Spleen (tissue), 11 donors: ENCODE results near the gene TRIM36. TPM values are rescaled to one million over a fixed set of nuclear protein-coding genes. Genes with fewer than 3 reads are reported as not detected.
A peak's percentile ranks its signal among the peaks of the same experiment; 100 is the strongest.

Experiments
- DNase-seq: peaks from one replicate; pipeline ENCODE4 v3.0.0-alpha.2; 2020
- H3K27ac ChIP-seq, 8 donors: fragments of 200-600 bp; sonication (generic) in 7 of 8; 1 replicate in 4 of 8; 2 replicates in 4 of 8; pipeline versions ENCODE4 v1.5.0 to v1.8.0; 2016 to 2021; ENCODE audit warnings: inconsistent platforms in 4 of 8, mild to moderate bottlenecking in 4 of 8, moderate library complexity in 1 of 8
- H3K27me3 ChIP-seq, 7 donors: fragments of 200-600 bp; sonication (generic) in 6 of 7; replicated peaks in 1 of 7; 1 replicate in 4 of 7; 2 replicates in 3 of 7; pipeline versions ENCODE4 v1.5.0 to v1.8.0; 2016 to 2021; ENCODE audit warnings: inconsistent platforms in 3 of 7, mild to moderate bottlenecking in 1 of 7
- H3K36me3 ChIP-seq, 6 donors: fragments of 200-600 bp; sonication (generic) in 5 of 6; 1 replicate in 4 of 6; 2 replicates in 2 of 6; pipeline versions ENCODE4 v1.5.0 to v1.8.0; 2016 to 2021; ENCODE audit warnings: inconsistent platforms in 2 of 6
- H3K4me1 ChIP-seq, 6 donors: fragments of 200-600 bp; sonication (generic) in 5 of 6; 1 replicate in 3 of 6; 2 replicates in 3 of 6; pipeline versions ENCODE4 v1.5.0 to v1.8.0; 2016 to 2021; ENCODE audit warnings: inconsistent platforms in 3 of 6
- H3K4me3 ChIP-seq, 8 donors: fragments of 200-600 bp; sonication (generic) in 7 of 8; 1 replicate in 4 of 8; 2 replicates in 4 of 8; pipeline versions ENCODE4 v1.5.0 to v1.8.0; 2016 to 2021; ENCODE audit warnings: inconsistent platforms in 4 of 8, mild to moderate bottlenecking in 4 of 8, moderate library complexity in 2 of 8
- H3K9me3 ChIP-seq, 8 donors: fragments of 200-600 bp; sonication (generic) in 7 of 8; 1 replicate in 4 of 8; 2 replicates in 4 of 8; pipeline versions ENCODE4 v1.5.0 to v1.8.0; 2016 to 2021; ENCODE audit warnings: inconsistent platforms in 4 of 8
- CTCF ChIP-seq, 11 experiments: fragments of 200-600 bp in 7 of 11; fragments of 450-650 bp in 4 of 11; sonication (generic) in 4 of 11; IDR thresholded peaks in 8 of 11; conservative IDR thresholded peaks in 3 of 11; 1 replicate in 7 of 11; 2 replicates in 4 of 11; pipeline versions ENCODE4 v1.4.0 to v1.8.0; 2016 to 2021; ENCODE audit warnings: antibody characterized with exemption in 11 of 11, inconsistent platforms in 4 of 11, mild to moderate bottlenecking in 1 of 11
- POLR2A ChIP-seq, 3 donors: fragments of 450-650 bp; IDR thresholded peaks; one replicate each; pipeline ENCODE4 v1.5.1; 2017; ENCODE audit warnings: antibody characterized with exemption in 3 of 3, mild to moderate bottlenecking in 1 of 3
- POLR2AphosphoS5 ChIP-seq, 3 donors: sonication (generic); formaldehyde crosslinking; IDR thresholded peaks; one replicate each; pipeline ENCODE4 v1.5.1; 2017; ENCODE audit warnings: antibody characterized with exemption in 3 of 3
- WGBS, 5 donors: extraction: QIAGEN DNeasy Blood & Tissue Kit in 3 of 5; methylation state at CpG; one replicate each; pipeline versions ENCODE4 v1.1.5 to v1.1.7; 2013 to 2018; 5-methylcytosine and 5-hydroxymethylcytosine counted together
- intact Hi-C: fragments of 100-400 bp; cut with DNase I; formaldehyde crosslinking; loops from one replicate; pipeline ENCODE4 v1.15.0; 2023; ENCODE audit warnings: low total_unique reads
- polyA plus RNA-seq, 3 donors: library from polyadenylated mRNA; stranded (reverse); fragments of 200-250 nt; gene quantifications; one replicate each; pipeline ENCODE4 v1.2.1, GENCODE V29; 2013
- total RNA-seq, 7 donors: library from RNA; depleted of rRNA in 3 of 7; stranded (reverse); fragments of >200 nt in 3 of 7; fragmentation: NEBNext Ultra II Directional in 4 of 7; extraction: Animal tissue kit (Norgen Biotek cat#: 25700) in 4 of 7; gene quantifications; one replicate each; pipeline versions ENCODE4 v1.1.0 to v1.2.1, GENCODE V29; 2016 to 2021
- donor health status: healthy with polysubstance abuse.
- donor health status: DM: no; HTN: no; CAD: no; lungs with moderate emphysema.
- donor health status: DM: no; HTN: no; CAD: no.
- donor health status: Bipolar disorder and iron deficiency.
- donor health status: healthy.
- donor health status: DM: no; HTN: no; CAD: no.
- donor health status: DM: yes; HTN: yes; CAD: no.

The TRIM36 gene
- total and polyA plus RNA-seq, 10 donors, result 0.18 to 6.3 (median 1.6) TPM

GRCh38 chr5:115168829-115169486, 750 bp downstream of the TRIM36 start:
- Histone ChIP-seq H3K4me3 (peak overlapping the region; percentile 78 to 94 (median 86)), H3K27me3 (peaks cover 0 to 100% (median 40%) of the 10 kb centered on the region in 7 donors), H3K36me3 (no peaks in the 10 kb centered on the region), H3K9me3 (peaks cover 0 to 35% (median 25%) of the 10 kb centered on the region in 8 donors), H3K27ac (peak overlapping the region in 3 of 8 donors; percentile 36 to 54 (median 43)), H3K4me1 (peaks cover 16 to 33% (median 21%) of the 10 kb centered on the region in 6 donors)
- no peak for TF ChIP-seq POLR2AphosphoS5 (IDR thresholded peaks at IDR 0.05)
- TF ChIP-seq CTCF (IDR thresholded peaks at IDR 0.05 in 8 of 11, conservative IDR thresholded peaks at IDR 0.05 in 3 of 11), result no peak
- no peak for TF ChIP-seq POLR2A (IDR thresholded peaks at IDR 0.05)
- intact Hi-C loops, result no loop called here
- WGBS, 5 donors, result 2 to 3% (median 2%) methylated on average over 34 to 41 of the region's 41 CpGs
- DNase-seq, result no peak

- no peak for TF ChIP-seq POLR2AphosphoS5 (IDR thresholded peaks at IDR 0.05)
- TF ChIP-seq CTCF (IDR thresholded peaks at IDR 0.05 in 8 of 11, conservative IDR thresholded peaks at IDR 0.05 in 3 of 11), result no peak
- TF ChIP-seq POLR2A (IDR thresholded peaks at IDR 0.05), result no peak
- peaks cover 0 to 85% (median 28%) of the 10 kb centered on the region in 7 donors for H3K27me3 ChIP-seq
- 95 to 97% (median 97%) methylated on average over 9 to 12 of the region's 12 CpGs for WGBS, 5 donors
These were observed 2.8 kb downstream of the TRIM36 start for GRCh38 chr5:115166744-115167393.

GRCh38 chr5:115165790-115166189, 3.9 kb downstream of the TRIM36 start:
- H3K36me3 ChIP-seq, result no peaks in the 10 kb centered on the region
- no peak overlapping the region for H3K27ac ChIP-seq
- intact Hi-C loops, result no loop called here
- H3K4me1 ChIP-seq, result peaks cover 12 to 25% (median 16%) of the 10 kb centered on the region in 6 donors
- H3K9me3 ChIP-seq, result peaks cover 0 to 35% (median 25%) of the 10 kb centered on the region in 8 donors
- WGBS, 5 donors, result 64 to 94% (median 91%) methylated on average over 4 to 5 of the region's 5 CpGs
- peaks cover 0 to 82% (median 22%) of the 10 kb centered on the region in 7 donors for H3K27me3 ChIP-seq
- TF ChIP-seq POLR2A (IDR thresholded peaks at IDR 0.05) (no peak), CTCF (IDR thresholded peaks at IDR 0.05 in 8 of 11, conservative IDR thresholded peaks at IDR 0.05 in 3 of 11) (no peak), POLR2AphosphoS5 (IDR thresholded peaks at IDR 0.05) (no peak)
- H3K4me3 ChIP-seq, result no peak overlapping the region
- DNase-seq, result no peak

More at GRCh38 chr5:115166744-115167393, 2.8 kb downstream of the TRIM36 start:
- peak; percentile 66 for DNase-seq
- no peak overlapping the region for H3K4me3 ChIP-seq
- no peaks in the 10 kb centered on the region for H3K36me3 ChIP-seq
- no peak overlapping the region for H3K27ac ChIP-seq
- H3K9me3 ChIP-seq, result peaks cover 0 to 35% (median 25%) of the 10 kb centered on the region in 8 donors
- H3K4me1 ChIP-seq, result peaks cover 16 to 33% (median 21%) of the 10 kb centered on the region in 6 donors
- intact Hi-C loops, result no loop called here

GRCh38 chr5:115160975-115161475, 8.7 kb downstream of the TRIM36 start:
- Histone ChIP-seq H3K27ac (no peak overlapping the region), H3K9me3 (peaks cover 0 to 17% (median 9%) of the 10 kb centered on the region in 8 donors), H3K36me3 (no peaks in the 10 kb centered on the region), H3K4me1 (no peaks in the 10 kb centered on the region), H3K4me3 (no peak overlapping the region), H3K27me3 (peaks cover 0 to 48% (median 4%) of the 10 kb centered on the region in 7 donors)
- no peak for TF ChIP-seq POLR2AphosphoS5 (IDR thresholded peaks at IDR 0.05)
- no peak for TF ChIP-seq CTCF (IDR thresholded peaks at IDR 0.05 in 8 of 11, conservative IDR thresholded peaks at IDR 0.05 in 3 of 11)
- no peak for TF ChIP-seq POLR2A (IDR thresholded peaks at IDR 0.05)
- WGBS, 5 donors, result 84 to 93% (median 90%) methylated on average over 3 of the region's 3 CpGs
- DNase-seq, result no peak
- intact Hi-C loops, result no loop called here
